ENCODE results near the gene GTF3C4. TPM values are rescaled to one million over a fixed set of nuclear protein-coding genes. Genes with fewer than 3 reads are reported as not detected.

The GTF3C4 gene
- total and polyA plus RNA-seq, 2 experiments from 2014 or later, result 9.5 to 39.6 TPM

GRCh38 chr9:132647806-132648205 lies 22.5 kb upstream of the GTF3C4 start (continued):
- no peak for TF ChIP-seq ZNF462 (CRISPR knock-in tag; IDR thresholded peaks at IDR 0.05)
- no peak for TF ChIP-seq ZNF114 (CRISPR knock-in tag; IDR thresholded peaks at IDR 0.05)
- no peak for TF ChIP-seq ETS1 (IDR thresholded peaks at IDR 0.05)
- TF ChIP-seq JUNB (IDR thresholded peaks at IDR 0.05; ENCODE audit: unreplicated experiment), result no peak
- TF ChIP-seq ZNF331 (CRISPR knock-in tag; IDR thresholded peaks at IDR 0.05; ENCODE audit: low read depth), result no peak
- TF ChIP-seq POLR2AphosphoS5 (IDR thresholded peaks at IDR 0.05; ENCODE audit: low read depth), result no peak
- no peak for TF ChIP-seq REST (IDR thresholded peaks at IDR 0.05; ENCODE audit: unreplicated experiment)
- no peak for TF ChIP-seq EZH2 (IDR thresholded peaks at IDR 0.05; ENCODE audit: low read depth, unreplicated experiment)
- no peak for TF ChIP-seq CREB1 (CRISPR knock-in tag; IDR thresholded peaks at IDR 0.05; ENCODE audit: low read depth)

Data from GM23338 (cell line).